NK-92 (cell line): Measurements from ENCODE around the gene PLEKHN1.

Experiments used
- DNase-seq: peaks from one replicate; lab custom pipeline; 2025; ENCODE audit not compliant: unreplicated experiment; lab: John Stamatoyannopoulos, UW

PLEKHN1 gene

GRCh38 chr1:929712-930632 lies 36.3 kb upstream of the PLEKHN1 start:
- no peak for DNase-seq

GRCh38 chr1:930633-931138 lies 35.6 kb upstream of the PLEKHN1 start:
- DNase-seq = no peak

GRCh38 chr1:931380-932172 lies 34.7 kb upstream of the PLEKHN1 start:
- DNase-seq = no peak

GRCh38 chr1:932173-932510 lies 34.1 kb upstream of the PLEKHN1 start:
- DNase-seq = no peak

DNA sequence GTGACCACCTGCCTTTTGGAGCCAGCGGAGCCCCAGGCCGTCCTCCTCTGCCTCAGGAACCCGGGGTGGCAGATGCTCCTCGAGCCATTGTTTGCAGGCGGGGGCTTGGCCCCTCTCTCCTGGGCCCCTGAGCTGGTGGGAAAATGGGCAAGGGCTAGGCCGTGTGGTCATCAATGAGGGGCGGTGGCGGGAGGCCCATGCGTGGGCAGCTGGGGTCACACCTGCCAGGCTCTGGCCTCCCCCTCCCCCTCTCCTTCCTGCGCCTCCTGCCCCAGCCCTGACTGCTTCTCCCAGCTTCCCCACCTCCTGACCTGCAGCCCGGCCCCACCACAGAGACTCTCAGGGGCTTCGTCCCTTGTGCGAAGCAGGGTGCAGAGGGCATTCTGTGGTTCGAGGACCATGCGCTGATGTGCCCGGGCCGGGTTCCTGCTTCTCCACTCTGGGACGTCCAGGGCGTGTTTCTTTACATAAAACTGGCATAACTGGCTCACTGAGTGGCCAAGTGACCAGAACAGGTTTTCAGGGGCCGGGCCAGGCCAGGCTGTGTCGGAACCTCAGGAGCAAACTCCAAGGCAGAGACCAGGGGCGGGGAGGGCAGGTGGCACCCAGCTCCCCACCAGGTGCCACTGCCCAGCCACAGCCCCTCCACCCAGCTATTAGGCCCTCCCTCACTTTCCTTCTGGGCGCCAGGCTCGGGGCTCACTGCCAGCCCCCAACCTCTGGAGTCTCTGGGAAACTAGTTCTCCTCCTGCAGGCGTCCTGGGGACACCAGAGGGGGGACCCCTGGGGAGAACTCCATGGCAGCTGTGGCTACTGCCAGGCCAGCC lies 33.3 kb upstream of the PLEKHN1 start:
- no peak for DNase-seq

GRCh38 chr1:933603-933940 lies 32.7 kb upstream of the PLEKHN1 start:
- DNase-seq = no peak

GRCh38 chr1:934991-935750 lies 31.1 kb upstream of the PLEKHN1 start:
- DNase-seq = no peak

DNA sequence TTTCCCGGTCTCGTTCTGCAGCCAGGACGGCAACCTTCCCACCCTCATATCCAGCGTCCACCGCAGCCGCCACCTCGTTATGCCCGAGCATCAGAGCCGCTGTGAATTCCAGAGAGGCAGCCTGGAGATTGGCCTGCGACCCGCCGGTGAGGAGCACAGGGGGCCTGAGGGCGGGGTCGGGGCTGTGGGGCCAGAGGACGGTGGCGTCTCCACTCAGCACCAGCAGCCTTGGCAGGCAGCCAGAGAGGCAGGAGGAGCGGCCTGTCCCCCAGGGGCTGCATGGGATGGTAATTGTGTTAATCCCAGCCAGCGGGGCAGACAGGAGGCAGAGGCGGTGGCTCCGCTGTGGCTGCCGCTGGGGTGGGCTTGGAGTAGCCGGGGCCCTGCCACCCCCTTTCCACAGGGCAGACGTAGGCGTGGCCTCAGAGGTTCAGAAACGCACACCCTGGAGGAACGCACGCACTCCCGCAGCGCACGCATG lies 30.5 kb upstream of the PLEKHN1 start:
- DNase-seq = no peak

- no peak for DNase-seq
These were observed 29.7 kb upstream of the PLEKHN1 start for GRCh38 chr1:936348-937264.

- DNase-seq = no peak
These were observed 28.8 kb upstream of the PLEKHN1 start for GRCh38 chr1:937521-937920.

DNA sequence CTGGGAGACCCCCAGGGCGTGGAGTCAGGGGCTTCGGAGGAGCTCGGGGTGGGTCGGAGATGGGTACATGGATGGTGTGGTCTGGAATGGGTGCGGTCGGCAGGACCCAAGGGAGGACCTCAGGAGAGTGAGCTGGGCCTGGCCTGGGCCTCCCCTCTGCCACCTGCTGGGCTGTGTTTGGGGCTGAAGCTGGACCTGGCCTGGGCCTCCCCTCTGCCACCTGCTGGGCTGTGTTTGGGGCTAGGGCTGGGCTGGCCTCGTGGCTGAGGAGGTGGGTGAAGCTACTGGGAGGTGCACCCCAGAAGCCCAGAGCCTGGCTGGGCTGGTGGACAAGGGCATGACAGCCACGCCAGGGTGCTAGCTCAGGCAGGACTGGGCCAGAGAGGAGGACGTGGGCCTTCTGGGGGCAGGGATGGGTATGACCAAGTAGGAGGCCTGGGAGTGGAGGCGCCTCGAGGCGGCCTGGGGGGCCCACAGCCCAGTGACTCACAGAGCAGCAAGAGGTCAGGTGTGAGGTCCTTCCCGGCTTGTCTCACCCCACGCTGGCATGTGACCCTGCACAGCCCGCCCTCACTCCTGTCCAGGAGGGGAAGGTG lies 28.1 kb upstream of the PLEKHN1 start:
- no peak for DNase-seq

GRCh38 chr1:938711-939489 lies 27.4 kb upstream of the PLEKHN1 start:
- no peak for DNase-seq

DNA sequence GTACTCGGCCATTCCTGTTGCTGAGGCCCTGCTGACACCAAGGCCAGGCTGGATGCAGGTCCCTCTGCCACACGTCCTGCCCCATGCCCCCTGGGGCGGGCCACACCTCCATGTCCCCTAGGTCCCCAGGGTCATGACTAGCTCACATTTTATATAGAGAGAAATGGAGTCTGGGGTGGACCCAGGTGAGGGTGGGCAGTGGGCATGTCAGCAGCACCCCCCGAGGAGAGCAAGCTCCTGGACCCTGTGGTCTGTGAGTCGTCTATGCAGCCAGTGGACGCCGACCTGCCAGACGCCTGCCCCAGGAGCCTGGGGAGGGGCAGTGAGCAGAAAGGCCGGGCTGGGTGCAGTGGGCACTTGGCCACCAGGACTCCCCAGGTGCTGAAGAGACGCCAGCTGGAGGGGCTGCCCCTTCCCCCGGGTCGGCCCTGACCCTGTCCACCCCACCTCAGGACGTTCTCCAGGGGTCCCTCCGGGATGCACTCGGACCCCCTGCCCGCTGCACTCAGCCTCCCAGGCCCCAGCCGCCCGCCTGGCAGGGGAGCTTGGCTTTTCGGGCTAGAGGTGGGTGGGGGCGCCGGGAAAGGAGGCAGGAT lies 26.7 kb upstream of the PLEKHN1 start:
- no peak for DNase-seq

GRCh38 chr1:940107-941014 lies 25.9 kb upstream of the PLEKHN1 start:
- no peak for DNase-seq

DNA sequence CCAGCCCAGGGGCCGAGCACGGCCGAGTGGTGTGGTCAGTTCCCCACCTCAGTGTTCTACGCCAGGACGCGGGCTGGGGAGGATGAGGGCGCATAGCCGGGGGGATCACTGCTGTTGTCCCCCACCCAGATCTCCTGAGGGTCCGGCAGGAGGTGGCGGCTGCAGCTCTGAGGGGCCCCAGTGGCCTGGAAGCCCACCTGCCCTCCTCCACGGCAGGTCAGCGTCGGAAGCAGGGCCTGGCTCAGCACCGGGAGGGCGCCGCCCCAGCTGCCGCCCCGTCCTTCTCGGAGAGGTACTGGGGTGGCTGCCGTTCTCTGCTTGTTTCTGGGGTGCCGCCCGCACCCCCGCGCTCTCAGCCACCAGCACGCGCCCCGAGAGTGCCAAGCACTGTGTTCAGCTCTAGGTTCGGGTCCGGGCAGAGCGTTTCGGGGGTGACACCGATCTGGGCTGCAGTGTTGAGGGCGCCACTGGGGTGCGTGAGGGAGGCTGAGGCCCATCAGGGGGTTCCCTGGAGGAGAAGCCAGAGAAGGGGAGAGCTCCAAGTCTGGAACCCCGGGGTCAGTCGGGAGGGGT lies 25.2 kb upstream of the PLEKHN1 start:
- no peak for DNase-seq

GRCh38 chr1:941588-942383 lies 24.5 kb upstream of the PLEKHN1 start:
- DNase-seq = no peak
